Measurements from ENCODE around the gene MS4A18.

MS4A18 gene

DNA sequence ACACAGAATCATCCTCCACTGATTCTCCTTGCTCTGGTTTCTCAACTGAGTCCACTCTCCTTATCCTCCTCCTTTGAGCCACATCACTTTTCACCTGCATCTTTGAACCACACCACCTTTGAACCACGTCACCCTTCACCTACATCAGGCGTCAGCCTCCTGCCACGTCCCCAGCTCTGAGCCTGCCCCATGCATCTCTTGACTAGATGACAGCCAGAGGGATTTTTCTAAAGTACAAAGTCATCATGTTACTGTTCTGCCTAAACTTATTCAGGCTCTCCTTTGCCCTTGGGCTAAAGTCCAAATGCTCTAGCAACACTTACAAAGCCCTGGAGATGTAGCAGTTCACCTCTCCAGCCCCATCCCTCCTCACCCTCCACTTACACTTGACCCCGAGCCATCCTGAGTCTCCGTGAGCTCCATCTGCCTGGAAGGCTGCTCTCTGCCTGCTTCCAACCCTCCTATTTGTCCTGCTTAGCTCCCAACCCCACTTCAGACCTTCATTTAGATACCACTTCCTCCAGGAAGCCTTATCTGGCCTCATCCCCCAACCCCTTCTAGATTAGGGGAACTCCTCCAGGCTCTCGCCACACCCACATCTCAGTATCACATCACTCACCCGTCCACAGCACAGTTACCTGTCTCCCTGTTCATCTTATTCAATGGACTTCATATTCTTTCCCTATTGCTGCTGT lies 56.9 kb downstream of the MS4A18 start:
- H3K4me3 ChIP-seq (ENCODE audit: low read length), result no peak overlapping the region
- no peak for TF ChIP-seq CTCF (IDR thresholded peaks at IDR 0.05; ENCODE audit: insufficient read depth, low read depth, low read length, missing control alignments)

DNA sequence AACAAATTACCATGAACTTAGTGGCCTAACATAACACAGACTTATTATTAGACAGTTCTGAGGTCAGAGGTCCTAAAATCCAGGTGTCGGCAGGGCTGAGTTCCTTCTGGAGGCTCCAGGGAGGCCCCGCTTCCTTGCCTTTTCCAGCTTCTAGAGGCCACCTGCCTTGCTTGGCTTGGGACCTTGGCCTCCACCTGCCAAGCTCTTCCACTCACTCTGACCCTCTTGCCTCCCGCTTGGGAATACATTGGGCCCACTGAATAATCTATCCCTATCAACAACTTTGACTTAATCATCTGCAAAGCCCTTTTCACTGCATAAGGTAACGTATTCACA lies 57.4 kb downstream of the MS4A18 start:
- no peak overlapping the region for H3K4me3 ChIP-seq (ENCODE audit: low read length)
- no peak for DNase-seq (ENCODE audit: low read depth)
- no peak for TF ChIP-seq CTCF (IDR thresholded peaks at IDR 0.05; ENCODE audit: insufficient read depth, low read depth, low read length, missing control alignments)

More for the DNA sequence above, 56.9 kb downstream of the MS4A18 start:
- no peak for DNase-seq (ENCODE audit: low read depth)

DNA sequence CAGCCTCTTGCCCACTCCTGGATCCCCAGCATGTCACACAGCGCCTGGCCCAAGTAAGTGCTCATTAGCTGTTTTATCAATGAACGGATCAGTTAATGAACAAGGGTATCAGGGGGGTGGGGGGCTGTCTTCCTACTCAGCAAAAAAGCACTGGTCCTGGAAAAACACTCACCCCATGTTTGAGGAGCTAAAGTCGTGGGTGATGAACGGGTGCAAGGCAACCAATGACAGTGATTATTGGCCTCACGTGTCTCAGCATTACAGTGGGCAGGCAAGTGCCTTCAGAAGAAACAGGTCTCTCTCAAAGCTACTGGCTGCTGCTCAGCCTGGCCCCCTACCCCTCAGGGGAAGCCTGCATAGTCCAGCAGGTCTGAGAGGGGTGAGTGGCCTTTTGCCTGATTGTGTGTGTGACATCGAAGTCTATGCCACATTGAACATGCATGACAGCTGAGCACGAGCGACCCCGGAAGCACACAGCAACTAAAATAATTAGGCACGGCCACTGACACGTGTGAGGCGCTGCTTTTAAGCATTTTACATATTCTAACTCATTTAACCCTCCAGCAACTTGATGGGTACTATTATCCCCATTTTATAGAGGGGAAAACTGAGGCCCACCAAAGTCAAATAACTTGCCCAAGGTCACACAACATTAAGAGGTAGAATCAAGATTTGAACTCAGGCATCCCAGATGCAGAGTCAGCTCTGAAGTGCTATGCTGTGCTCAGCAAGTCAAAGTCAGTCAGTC lies 58.0 kb downstream of the MS4A18 start:
- no peak for TF ChIP-seq CTCF (IDR thresholded peaks at IDR 0.05; ENCODE audit: insufficient read depth, low read depth, low read length, missing control alignments)
- DNase-seq (ENCODE audit: low read depth), result no peak
- no peak overlapping the region for H3K4me3 ChIP-seq (ENCODE audit: low read length)

GRCh38 chr11:60783141-60783484 lies 58.6 kb downstream of the MS4A18 start:
- no peak for TF ChIP-seq CTCF (IDR thresholded peaks at IDR 0.05; ENCODE audit: insufficient read depth, low read depth, low read length, missing control alignments)
- no peak overlapping the region for H3K4me3 ChIP-seq (ENCODE audit: low read length)
- DNase-seq (ENCODE audit: low read depth), result no peak

DNA sequence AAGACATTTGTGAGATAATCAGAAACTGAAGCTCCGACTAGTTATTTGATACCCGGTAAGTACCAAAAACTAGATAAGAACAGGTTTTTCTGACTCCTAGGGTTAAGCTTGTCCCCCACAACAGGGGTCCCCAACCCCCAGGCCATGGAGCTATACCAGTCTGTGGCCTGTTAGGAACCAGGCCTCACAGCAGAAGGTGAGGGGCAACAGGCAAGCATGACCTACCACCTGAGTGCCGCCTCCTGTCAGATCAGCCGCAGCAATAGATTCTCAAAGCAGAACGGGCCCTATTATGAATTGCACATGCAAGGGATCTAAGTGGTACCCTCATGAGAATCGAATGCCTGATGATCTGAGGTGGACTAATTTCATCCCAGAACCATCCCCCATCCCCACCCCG lies 59.4 kb downstream of the MS4A18 start:
- no peak overlapping the region for H3K4me3 ChIP-seq (ENCODE audit: low read length)
- DNase-seq (ENCODE audit: low read depth), result no peak
- no peak for TF ChIP-seq CTCF (IDR thresholded peaks at IDR 0.05; ENCODE audit: insufficient read depth, low read depth, low read length, missing control alignments)

DNA sequence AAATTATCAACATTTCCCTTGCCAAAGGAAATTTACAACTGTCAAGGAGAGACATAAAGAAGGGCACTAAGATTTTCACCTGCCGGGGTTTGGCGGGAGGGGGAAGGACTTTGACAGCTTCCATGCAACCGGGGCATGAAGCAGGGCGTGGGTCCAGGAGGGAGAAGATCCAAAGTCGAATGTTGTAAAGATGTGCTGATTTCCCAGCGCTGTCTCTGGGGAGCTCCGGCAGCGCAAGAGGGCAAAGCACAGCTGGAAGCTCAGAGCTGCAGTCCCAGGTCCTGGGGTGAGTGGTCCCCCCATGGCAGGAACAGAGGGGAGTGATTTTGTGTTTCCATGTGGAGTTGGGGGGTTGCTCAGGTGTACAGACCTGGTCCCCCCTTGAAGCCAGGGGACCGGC lies 60.6 kb downstream of the MS4A18 start, which contains the start of gene MS4A10:
TSS of gene MS4A10 (plus strand) at position 198 of the 400 bp plus-strand sequence. CDS start 5,003 bp downstream, outside the sequence.
- no peak for TF ChIP-seq CTCF (IDR thresholded peaks at IDR 0.05; ENCODE audit: insufficient read depth, low read depth, low read length, missing control alignments)
- no peak for DNase-seq (ENCODE audit: low read depth)
- no peak within 1 kb of the TSS for H3K4me3 ChIP-seq (ENCODE audit: low read length)

All from epithelial cell of esophagus (primary cell).